ENCODE results near the gene DGKI.

GRCh38 chr7:137828456-137828855 is 18.3 kb downstream of the DGKI start:
- TF ChIP-seq CTCF (conservative IDR thresholded peaks at IDR 0.05) (no peak), EZH2 (IDR thresholded peaks at IDR 0.05; ENCODE audit: low read depth) (no peak)
